GM21515 (cell line): Measurements from ENCODE around the gene CXXC1.
"Not testable (repeated sequence)": the region's sequence is repeated elsewhere in the genome, so short reads cannot be mapped to it uniquely, and the experiment has no call there.

ENCODE experiments used
- ATAC-seq: cut with Tn5 transposase; IDR thresholded peaks from one replicate; pipeline ENCODE4 v1.9.1; 2021; ENCODE audit not compliant: unreplicated experiment

Gene CXXC1

DNA sequence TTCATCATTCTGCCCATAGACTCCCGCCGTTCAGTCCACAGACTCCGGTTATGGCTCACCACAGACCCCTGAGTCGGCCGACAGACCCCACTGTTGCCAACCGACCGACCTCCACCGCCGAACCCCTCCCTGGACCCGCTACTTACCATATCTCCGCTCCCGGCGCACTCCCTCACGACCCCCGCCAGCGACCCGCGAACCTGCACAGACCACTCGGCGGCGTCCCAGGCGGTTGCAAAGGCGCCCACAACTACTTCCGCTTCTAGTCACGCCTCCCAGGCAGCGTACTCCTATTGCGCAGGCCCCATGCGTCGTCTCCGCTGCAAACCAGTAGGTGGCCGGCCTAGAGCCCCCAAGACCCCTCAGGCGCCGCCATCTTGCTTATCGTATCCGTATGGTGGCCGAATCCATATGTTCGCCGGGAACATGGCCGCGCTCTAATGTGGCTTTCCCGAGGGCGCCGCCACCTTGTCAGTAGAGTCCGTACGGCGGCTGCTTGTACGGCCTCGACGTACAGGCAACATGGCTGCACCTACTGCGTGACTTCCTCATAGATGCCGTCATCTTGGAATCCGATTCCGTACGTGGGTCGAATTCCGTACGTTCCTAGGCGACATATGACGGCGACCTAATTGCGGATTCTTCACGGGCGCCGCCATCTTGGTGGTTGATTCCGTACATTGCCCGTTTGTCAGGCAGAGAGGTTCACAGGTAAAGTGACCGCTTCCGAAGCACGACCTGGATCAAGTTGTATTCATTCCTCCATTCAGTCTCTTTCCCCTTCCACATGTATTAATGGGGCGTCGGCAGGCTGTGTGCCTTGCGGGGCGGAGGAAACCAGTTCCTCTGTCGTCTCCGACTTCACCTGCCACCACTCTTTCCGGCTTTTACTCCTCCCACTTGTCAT is at the start of gene CXXC1:
CXXC1 (minus strand) TSS at position 252 of the 907 bp plus-strand sequence; CDS start at position 149, 103 bp downstream.
- peak; percentile 82 for ATAC-seq

DNA sequence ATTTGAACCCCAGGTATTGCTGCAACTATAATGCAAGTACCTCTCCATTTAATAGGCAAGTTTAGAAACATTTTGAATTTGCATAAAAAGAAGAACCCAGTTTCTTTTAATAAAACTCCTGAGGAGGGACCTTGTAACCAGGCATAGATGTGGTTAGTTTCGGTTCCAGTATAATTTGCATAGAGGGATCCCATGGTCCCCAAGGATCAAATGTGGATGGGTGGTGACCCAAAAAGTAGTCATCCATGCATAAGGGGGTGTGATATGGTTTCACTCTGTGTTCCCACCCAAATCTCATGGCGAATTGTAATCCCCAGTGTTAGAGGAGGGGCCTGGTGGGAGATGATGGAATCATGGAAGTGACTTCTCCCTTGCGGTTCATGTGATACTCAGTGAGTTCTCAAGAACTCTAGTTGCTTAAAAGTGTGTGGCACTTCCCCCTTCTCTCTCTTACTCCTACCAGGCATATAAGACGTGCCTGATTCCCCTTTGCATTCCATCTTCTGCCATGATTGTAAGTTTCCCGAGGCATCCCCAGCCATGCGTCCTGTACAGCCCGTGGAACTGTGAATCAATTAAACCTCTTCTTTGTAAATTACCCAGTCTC is 47.2 kb upstream of the CXXC1 start:
- ATAC-seq: peak; percentile 80

DNA sequence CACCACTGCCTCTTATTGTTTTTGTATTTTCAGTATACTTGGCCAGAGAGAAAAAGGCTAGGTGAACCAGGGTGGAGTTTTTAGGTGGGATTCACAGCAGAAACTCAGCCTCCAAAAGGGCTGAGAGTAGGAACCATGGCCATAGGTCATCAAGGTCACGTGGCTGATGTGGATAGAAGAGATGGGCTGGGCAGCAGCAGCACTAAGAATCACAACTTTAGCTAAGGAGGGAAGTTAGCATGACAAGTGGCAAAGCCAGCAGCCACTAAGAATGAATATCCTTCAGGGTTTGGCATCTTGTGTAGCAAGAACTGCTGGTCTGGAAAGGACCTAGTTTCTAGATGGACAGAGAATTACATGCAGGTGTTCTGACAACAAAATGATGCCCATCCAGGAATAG is 44.2 kb upstream of the CXXC1 start:
- no peak for ATAC-seq

DNA sequence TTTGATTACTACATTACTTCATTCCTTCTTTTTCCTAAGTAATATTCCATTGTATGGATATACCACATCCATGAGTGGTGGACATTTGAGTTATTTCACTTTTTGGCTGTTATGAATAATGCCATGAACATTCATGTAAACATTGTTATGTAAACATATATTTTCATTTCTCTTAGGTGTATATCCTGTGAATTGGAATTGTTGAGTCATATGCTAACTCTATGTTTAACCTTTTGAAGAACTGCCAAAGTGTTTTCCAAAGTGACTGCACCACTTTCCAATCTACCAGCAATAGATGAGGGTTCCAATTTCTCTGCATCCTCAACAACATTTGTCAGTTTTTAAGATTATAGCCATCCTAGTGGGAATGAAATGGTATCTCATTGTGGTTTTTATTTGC is 42.7 kb upstream of the CXXC1 start:
- no peak for ATAC-seq

DNA sequence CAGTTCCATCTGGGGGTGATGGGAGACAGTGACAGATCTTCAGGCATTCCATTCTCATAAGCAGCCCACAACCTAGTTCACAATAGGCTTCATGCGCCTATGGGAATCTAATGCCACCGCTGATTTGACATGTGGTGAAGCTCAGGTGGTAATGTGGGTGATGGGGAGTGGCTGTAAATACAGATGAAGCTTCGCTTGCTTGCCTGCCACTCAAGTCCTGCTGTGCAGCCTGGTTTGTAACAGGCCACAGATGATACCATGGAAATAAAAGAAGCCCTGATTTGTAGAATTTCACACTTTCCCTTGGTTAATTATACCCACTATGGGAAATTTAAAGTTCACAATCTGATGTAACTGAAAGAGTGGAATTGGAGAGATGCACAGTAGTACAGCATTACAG is 40.5 kb upstream of the CXXC1 start:
- ATAC-seq: no peak

DNA sequence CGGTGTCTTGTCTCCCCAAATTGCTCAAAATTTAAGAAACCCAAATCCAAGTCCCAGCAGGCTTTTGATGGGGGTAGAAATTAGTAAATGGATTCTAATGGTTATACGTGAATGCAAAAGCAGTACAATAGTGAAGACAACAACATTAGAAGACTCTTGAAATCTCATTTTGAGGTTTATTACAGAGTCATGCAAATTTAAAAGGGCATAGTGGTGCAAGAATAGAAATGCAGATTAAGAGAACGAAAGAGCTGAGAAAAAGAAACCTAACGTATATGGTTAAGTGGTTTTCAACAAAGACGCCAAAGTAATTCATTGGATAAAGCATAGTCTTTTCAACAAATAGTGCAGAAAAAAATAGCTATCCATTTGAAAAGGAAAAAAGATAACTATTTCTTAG is 33.2 kb upstream of the CXXC1 start:
- ATAC-seq: no peak

DNA sequence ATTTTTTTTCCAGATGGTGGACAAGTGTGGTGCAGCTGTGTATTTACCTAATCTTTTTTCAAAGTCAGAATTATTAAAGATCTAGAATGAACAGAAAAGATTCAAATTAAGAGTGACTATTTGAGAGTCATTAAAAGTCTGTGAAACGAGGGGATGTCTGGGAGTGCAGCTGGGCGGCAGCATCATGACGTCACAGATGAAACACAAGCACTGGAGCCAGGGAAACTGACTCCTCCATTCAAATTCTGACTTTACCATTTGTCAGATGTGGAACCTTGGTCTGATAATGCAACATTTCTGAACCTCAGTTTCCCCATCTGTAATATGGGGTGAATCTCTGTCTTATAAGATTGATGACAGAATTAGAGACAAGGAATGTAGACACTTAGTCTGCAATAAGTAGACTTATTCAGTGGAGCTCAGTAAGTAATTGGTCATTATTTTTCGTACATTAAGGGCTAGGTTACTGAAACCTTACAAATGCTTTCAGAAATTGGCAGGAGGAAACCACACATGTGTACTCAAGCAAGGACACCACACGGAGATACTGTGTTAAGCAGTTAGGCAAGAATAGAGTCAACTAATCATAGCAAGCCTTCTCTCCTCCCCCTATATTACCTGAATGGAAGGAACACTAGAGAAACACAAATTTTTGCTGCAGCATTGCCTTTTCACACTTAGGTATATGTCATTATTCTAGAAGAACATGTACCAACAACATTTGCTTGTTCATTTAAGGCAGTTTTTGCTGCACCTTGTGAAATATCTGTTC is 27.8 kb upstream of the CXXC1 start:
- peak; percentile 79 for ATAC-seq

DNA sequence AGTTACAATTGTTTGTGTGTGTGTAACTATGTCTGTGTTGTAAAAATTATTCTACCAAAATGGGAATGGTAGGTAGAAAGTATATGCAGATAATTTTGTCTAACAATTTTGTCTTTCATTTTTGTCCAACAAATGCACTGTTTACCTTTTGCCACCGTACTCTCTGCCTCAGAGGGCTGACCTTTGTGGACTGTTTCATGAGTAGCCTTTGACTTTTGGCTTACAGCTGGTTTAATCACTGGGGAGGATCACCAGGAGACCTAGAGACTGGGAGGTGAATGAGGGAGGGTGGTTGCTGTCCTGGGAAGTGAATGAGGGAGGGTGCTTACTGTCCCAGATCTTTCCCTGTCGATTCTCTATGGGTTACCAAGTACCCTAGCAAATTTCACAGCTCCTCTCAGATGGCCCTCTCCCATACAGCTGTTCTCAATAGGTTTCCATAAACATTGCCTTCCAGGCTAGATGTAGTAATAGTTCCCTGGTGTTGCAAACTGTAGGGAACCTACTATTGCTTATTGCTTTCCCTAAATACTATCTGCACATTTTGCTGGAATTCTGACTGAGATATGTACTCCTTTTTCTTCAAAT is 26.5 kb upstream of the CXXC1 start:
- no peak for ATAC-seq

DNA sequence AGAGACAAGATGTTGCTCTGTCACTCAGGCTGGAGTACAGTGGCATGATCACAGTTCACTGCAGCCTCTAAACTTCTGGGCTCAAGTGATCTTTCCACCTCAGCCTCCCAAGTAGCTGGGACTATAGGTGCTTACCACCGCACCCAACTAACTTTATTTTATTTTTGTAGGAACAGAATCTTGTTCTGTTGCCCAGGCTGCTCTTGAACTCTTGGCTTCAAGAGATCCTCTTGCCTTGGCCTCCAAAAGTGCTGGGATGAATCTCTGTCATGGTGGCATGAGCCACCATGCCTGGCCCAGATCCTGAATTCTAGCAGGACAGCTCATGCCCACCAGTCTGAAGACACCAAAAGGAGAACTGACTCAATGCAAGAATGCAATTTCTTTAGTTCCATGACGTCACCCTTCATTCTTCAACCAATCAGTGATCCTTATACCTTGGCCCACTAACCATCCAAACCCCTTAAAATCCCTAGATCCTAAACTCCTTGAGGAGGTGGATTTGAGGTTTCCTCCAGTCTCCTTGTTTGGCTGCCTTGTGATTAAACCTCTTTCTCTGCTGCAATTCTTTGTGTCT is 25.6 kb upstream of the CXXC1 start:
- peak; percentile 31 for ATAC-seq

DNA sequence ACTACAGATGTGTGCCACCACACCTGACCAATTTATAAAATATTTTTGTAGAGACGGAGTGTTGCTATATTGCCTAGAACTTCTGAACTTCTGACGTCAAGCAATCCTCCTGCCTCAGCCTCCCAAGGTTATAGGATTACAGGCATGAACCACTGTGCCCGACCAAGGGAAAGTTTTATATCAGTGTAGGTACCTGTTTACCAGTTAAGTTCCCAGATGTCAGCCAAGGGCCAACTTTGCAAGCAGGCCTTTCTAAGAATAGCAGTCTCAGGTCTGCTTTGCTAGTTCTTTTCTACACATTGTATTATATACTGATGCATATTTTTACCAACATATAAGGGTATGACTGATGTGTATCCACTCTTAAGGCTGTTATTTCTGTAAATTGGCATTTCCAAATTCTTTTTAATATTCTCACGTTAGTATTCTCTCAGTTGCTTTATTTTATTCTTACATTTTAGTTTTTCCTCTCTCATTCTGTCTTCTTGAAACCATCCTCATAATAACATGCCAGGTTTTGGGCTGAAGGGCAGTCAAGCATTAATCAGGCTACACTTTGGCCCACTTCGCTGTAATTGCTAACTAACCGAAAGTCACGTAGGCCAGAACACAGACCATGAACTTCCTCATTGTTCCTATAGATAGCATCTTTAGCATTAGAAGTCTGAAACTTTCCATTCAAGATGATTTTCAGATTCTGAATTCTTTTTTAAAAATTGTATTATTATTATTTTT is 25.0 kb upstream of the CXXC1 start:
- ATAC-seq: peak; percentile 68

DNA sequence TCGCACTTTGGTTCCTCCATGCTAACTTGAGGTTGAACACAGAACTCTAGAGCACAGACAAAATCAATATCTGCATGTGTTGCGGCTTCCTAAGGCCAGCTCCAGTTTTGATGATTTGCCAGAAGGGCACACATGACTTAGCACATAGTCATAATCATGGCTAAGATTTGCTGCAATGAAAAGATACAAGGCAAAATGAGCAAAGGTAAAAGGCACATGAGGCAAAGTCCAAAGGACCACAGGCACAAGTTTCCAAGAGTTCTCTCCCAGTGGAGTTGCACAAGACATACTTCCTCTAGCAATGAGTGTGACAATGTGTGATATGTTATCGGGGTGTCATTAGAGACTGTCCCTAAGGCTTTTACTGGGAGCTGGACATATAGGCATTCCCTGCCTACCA is 24.2 kb upstream of the CXXC1 start:
- no peak for ATAC-seq

DNA sequence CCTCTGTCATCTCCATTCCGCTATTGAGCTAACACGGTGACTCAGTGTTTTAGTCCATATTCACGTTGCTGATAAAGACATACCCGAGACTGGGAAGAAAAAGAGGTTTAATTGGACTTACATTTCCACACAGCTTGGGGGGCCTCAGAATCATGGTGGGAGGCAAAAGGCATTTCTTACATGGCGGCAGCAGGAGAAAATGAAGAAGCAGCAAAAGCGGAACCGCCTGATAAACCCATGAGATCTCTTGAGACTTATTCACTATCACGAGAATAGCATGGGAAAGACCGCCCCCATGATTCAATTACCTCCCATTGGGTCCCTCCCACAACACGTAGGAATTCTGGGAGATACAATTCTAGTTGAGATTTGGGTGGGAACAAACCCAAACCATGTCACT is 22.6 kb upstream of the CXXC1 start:
- ATAC-seq: no peak

DNA sequence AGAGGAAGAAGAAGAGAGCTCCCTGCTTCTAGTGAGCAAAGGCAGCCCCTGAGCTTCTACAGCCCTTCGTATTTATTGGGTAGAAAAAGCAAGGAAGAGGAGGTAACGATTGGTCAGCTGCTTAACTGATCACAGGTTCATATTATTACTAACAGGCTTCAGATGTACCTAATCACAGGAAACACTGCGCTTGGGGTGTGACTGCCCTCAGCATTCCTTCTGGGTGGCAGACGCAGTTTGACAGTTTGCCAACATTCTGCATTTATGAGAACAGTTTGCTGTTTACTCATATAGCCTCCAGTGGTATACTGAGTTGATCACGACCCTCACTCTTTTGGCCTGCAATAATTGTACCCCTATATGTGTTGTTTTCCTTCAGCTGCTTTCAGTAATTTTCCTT is 21.4 kb upstream of the CXXC1 start:
- ATAC-seq: not testable (repeated sequence)

DNA sequence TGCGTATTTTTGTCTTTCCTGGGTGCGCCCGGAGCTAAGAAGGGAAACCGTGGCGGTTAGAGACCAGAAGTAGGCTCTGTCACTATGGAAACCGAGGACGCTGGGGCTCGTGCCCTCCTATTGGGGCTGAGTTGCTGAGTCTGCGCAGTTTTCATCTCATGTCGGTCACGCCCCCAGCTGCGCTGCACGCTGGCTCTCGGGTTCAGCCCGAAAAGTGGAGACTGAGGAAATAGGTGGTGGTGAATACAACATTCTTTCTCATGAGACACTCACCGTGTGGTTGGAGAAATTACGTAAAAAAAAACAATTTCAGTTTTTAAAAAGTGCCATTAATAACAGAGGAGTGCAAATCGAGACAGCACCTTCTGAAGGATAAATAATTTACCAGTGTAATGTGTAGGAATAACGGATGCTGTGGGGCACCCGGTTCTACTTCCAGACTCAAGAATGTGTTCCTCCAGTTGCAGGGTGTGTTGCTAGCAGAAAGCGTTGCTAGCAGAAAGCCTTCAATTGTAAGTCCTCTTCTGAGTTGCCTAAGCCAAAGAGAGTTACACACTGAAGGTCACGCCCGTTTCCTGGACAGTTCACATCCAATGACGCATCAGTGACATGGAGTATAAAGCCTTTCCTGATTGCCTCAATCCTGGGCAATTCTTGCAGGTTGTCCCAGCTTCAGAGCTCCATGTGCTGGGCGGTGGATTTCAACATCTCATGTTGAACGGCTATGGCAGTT is 20.4 kb upstream of the CXXC1 start:
- peak; percentile 86 for ATAC-seq

DNA sequence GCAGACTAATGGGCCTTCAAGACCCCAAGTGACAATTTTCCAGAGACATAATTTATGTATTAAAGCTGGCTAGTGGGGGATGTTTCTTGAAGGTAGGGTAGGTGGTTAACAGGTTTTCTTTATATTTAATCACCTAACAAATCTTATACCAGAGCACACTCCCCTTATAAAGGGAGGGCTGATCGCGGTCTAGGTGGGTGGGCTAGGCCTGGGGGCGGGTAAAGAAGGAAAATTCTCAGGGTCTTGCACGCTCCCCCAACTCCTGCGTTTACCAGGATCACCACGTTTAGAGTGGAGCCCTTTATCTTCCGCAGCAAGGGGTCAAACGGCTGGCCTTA is 19.9 kb upstream of the CXXC1 start:
- no peak for ATAC-seq

DNA sequence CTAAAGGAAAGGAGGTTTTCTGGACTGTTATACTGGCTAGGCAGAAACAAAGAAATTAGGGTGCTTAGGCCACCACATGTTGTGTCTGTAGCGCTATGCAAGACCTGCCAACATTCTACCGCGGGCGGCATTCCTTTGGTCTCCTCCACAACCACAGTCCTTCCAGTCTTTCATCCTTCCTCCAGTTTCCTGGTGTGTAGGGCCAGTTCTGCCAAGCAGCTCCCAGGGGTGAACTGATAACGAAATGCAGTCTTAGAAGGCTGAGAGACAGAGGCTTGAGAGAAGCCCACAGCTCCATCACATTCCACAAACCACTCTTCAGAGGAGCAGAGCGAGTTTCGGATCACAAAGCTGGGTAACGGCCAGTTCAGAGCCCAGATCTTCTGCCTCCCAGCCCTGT is 19.5 kb upstream of the CXXC1 start:
- no peak for ATAC-seq

DNA sequence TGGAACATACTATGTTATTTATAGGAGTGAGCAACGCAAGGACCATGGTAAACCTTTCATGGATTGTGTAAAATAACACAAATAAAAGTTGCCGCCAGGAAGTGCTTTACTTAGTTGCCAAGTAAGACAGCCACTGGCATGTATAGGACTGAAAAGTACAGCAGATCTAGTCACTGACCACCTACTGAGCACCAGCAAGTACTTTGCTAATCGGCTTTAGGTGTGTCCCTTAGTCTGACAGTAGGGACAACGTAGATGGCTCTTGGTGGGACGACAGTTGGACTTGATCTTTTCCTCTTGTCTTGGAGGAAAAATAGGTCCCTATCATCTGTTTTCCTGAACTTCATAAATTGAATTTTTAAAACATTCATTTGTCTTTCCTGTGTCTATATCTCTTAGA is 13.6 kb upstream of the CXXC1 start:
- no peak for ATAC-seq

DNA sequence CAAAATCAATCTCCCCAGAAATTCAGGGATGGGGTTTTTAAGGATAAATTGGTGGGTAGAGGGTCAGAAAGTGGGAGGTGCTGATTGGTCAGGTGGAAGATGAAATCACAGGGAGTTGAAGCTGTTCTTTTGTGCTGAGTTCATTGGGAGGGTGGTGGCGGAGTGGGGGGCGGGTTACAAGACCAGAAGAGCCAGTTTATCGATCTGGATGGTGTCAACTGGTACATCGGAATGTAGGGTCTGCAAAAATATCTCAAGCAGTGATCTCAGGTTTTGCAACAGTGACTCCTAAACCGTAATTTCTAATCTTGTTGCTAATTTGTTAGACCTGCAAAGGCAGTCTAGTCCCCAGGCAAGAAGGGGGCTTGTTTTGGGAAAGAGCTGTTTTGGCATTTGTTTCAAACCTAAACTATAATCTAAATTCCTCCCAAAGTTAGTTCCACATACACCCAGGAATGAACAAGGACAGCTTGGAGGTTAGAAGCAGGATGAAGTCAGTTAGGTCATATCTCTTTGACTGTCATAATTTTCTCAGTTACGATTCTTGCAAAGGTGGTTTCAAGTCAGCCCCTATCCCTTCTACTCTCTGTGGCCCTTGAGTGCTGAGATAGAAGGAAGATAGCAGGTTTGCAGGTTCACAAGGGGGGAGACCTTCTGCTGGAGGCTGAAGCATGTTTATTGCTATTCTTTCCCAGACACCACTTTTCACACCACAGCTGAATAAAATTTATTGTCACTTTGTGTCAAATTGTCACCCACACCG is 12.3 kb upstream of the CXXC1 start:
- ATAC-seq: no peak
